Activated T-cell treated with anti-CD3 and anti-CD28 coated beads, Interleukin-2, amount 50 U/mL, for 72 hours (primary cell): Measurements from ENCODE around the gene RPS6KA3. TPM values are rescaled to one million over a fixed set of nuclear protein-coding genes. Genes with fewer than 3 reads are reported as not detected.

Experiments used
- ATAC-seq, 2 donors: fragments of 150-1000 bp; cut with Tn5 transposase; replicated peaks in 1 of 2; 2 replicates each; pipeline ENCODE4 v1.10.0; 2021; ENCODE audit warnings: moderate library complexity in 2 of 2, mild to moderate bottlenecking in 1 of 2
- DNase-seq, 2 donors: peaks; one replicate each; pipeline ENCODE4 v3.0.0; 2021 to 2022; ENCODE audit warnings: mixed read lengths in 1 of 2
- H3K27ac Mint-ChIP-seq: one replicate; pipeline ENCODE4 v1.8.0; 2022; ENCODE audit warnings: mild to moderate bottlenecking, moderate library complexity, mixed read lengths
- H3K27me3 Mint-ChIP-seq: one replicate; pipeline ENCODE4 v1.8.0; 2022; ENCODE audit warnings: low read depth, mixed read lengths
- H3K36me3 Mint-ChIP-seq, 2 donors: one replicate each; pipeline ENCODE4 v1.8.0; 2022; ENCODE audit warnings: mixed read lengths in 2 of 2, mild to moderate bottlenecking in 1 of 2; ENCODE audit not compliant: insufficient read depth in 2 of 2
- H3K4me1 Mint-ChIP-seq: one replicate; pipeline ENCODE4 v1.8.0; 2022; ENCODE audit warnings: low read depth, mixed read lengths
- H3K4me3 Mint-ChIP-seq, 2 donors: one replicate each; pipeline ENCODE4 v1.8.0; 2022; ENCODE audit warnings: mild to moderate bottlenecking in 2 of 2, mixed read lengths in 2 of 2, moderate library complexity in 2 of 2
- H3K9me3 Mint-ChIP-seq, 2 donors: one replicate each; pipeline ENCODE4 v1.8.0; 2022; ENCODE audit warnings: mixed read lengths in 2 of 2
- total RNA-seq, 2 donors: library from RNA; stranded (reverse); gene quantifications; one replicate each; pipeline ENCODE4 v1.2.3, GENCODE V29; 2022

RPS6KA3 gene
- total RNA-seq, 2 donors from 2014 or later: 49.4 to 54.4 TPM

GRCh38 chrX:20124964-20125363 lies 141.7 kb downstream of the RPS6KA3 start:
- no peak for ATAC-seq
- no peaks in the 10 kb centered on the region for H3K9me3 Mint-ChIP-seq
- DNase-seq: no peak
- no peaks in the 10 kb centered on the region for H3K27me3 Mint-ChIP-seq
- peaks cover 0 to 10% of the 10 kb centered on the region in 2 donors for H3K36me3 Mint-ChIP-seq
- no peak overlapping the region for H3K4me3 Mint-ChIP-seq
- no peaks in the 10 kb centered on the region for H3K4me1 Mint-ChIP-seq
- no peak overlapping the region for H3K27ac Mint-ChIP-seq

DNA sequence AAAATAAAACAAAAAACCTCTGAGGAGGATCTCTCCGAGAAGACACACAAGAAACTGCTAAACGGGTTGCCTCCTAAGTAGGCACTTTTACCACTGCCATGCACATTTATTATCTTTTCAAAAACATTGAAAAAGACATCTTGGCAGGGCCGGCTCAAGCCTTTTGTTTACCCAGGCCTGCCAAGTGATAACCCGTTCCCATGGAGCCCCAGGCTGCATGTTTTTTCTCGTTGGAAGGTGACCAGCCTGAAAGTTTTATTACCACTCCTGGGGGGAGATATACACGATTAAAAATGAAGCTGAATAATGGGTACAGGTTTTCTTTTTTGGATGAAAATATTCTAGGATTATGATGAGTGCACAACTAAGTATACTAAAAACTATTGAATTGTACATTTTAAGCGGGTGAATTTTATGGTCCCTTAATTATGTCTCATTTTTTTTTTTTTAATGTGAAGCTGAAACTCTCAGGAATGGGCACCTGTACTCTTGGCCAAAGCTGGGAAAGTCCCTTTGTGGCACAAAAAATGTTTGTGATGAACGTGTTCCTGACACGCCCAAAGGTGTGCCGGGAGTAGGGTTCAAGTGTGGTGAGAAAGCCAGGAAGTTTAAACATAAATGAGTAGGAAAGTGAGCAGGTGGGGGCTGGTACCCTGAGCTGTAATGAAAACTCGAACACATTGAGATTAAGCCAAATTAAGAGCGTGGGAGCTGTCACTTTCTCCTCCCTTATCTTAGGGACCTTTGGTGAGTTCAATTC lies 148.5 kb downstream of the RPS6KA3 start:
- no peak overlapping the region for H3K4me3 Mint-ChIP-seq
- no peak for DNase-seq
- H3K27me3 Mint-ChIP-seq: peaks cover 27% of the 10 kb centered on the region

DNA sequence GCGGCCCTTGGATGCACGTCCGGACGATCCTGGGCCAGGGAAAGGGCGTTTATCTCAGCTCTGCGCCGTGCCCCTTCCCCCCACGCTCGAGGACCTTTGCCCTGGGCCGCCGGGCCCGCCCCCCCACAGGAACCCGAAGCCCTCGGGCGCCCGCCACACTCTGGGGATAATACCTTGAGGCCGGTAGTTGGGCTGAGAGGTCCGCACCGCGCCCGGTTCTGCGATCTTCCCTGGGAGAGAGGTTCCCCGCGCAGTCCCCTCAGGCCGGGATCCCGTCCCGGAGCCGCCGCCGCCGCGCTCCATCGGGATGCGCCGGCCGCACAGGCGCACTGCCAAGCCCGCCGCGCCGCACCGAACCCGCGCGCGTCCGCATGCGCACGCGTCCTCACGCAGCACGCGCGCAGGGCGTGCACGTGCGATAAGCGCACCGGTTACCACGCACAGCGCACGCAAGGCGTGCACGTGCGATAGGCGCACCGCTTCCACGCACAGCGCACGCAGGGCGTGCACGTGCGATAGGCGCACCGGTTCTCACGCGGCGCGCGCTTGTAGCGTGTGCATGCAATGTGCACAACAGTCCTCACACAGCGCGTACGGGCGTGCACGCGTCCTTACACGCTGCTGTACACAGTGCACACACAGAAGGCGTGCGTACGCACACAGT lies 150.0 kb downstream of the RPS6KA3 start, which contains the start of gene MAP7D2:
MAP7D2 (minus strand) TSS at position 331 of the 664 bp plus-strand sequence; CDS start at position 303, 28 bp downstream.
- peaks cover 27% of the 10 kb centered on the region for H3K27me3 Mint-ChIP-seq
- H3K27ac Mint-ChIP-seq: no peak within 1 kb of the TSS
- H3K9me3 Mint-ChIP-seq: no peaks in the 10 kb centered on the region
- DNase-seq (no peak), ATAC-seq (peak; percentile 30 to 40)
- peaks cover 0 to 2% of the 10 kb centered on the region in 2 donors for H3K36me3 Mint-ChIP-seq
- H3K4me1 Mint-ChIP-seq: peaks cover 19% of the 10 kb centered on the region
- peak within 1 kb of the TSS; percentile 54 to 66 for H3K4me3 Mint-ChIP-seq

More for the DNA sequence above, 148.5 kb downstream of the RPS6KA3 start:
- Mint-ChIP-seq H3K27ac (no peak overlapping the region), H3K9me3 (no peaks in the 10 kb centered on the region), H3K4me1 (peaks cover 19% of the 10 kb centered on the region), H3K36me3 (peaks cover 0 to 2% of the 10 kb centered on the region in 2 donors)
- ATAC-seq: no peak

- DNase-seq: no peak
- Mint-ChIP-seq H3K27ac (no peak overlapping the region), H3K4me1 (peaks cover 19% of the 10 kb centered on the region), H3K36me3 (peaks cover 0 to 2% of the 10 kb centered on the region in 2 donors), H3K9me3 (no peaks in the 10 kb centered on the region), H3K27me3 (peaks cover 27% of the 10 kb centered on the region), H3K4me3 (peak overlapping the region; percentile 54 to 66)
- peak; percentile 15 to 35 for ATAC-seq
Measured at GRCh38 chrX:20116087-20116576, 150.6 kb downstream of the RPS6KA3 start.

- no peaks in the 10 kb centered on the region for H3K9me3 Mint-ChIP-seq
Measured at GRCh38 chrX:20112022-20112774, 154.5 kb downstream of the RPS6KA3 start.

DNA sequence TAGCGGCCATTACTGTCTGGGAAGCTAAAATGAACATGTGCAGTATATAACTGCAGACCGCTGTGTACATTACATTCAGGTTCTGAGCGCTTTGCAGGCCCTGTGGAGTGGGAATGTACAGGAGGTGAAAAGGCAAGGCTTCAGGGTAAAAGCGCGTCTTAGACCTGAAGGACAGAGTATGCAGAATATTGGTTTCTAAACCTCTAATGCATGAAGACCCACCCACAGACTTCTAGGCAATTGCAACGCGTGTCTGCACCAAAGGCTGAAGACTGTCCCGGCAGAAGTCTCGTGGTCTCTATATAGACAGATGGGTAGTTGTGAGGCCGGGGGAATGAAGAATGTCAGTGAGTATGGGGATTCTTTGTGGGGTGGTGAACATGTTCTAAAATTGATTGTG lies 155.4 kb downstream of the RPS6KA3 start:
- H3K9me3 Mint-ChIP-seq: no peaks in the 10 kb centered on the region
- H3K4me3 Mint-ChIP-seq: no peak overlapping the region
- DNase-seq: no peak
- H3K4me1 Mint-ChIP-seq: peaks cover 14% of the 10 kb centered on the region
- no peak for ATAC-seq
- H3K27ac Mint-ChIP-seq: no peak overlapping the region
- H3K36me3 Mint-ChIP-seq: no peaks in the 10 kb centered on the region
- peaks cover 21% of the 10 kb centered on the region for H3K27me3 Mint-ChIP-seq

More at GRCh38 chrX:20112022-20112774, 154.5 kb downstream of the RPS6KA3 start:
- H3K4me3 Mint-ChIP-seq: no peak overlapping the region
- H3K36me3 Mint-ChIP-seq: peaks cover 0 to under 1% of the 10 kb centered on the region in 2 donors
- H3K4me1 Mint-ChIP-seq: peaks cover 14% of the 10 kb centered on the region
- H3K27me3 Mint-ChIP-seq: peaks cover 25% of the 10 kb centered on the region
- H3K27ac Mint-ChIP-seq: no peak overlapping the region
- DNase-seq: no peak
- ATAC-seq: no peak

DNA sequence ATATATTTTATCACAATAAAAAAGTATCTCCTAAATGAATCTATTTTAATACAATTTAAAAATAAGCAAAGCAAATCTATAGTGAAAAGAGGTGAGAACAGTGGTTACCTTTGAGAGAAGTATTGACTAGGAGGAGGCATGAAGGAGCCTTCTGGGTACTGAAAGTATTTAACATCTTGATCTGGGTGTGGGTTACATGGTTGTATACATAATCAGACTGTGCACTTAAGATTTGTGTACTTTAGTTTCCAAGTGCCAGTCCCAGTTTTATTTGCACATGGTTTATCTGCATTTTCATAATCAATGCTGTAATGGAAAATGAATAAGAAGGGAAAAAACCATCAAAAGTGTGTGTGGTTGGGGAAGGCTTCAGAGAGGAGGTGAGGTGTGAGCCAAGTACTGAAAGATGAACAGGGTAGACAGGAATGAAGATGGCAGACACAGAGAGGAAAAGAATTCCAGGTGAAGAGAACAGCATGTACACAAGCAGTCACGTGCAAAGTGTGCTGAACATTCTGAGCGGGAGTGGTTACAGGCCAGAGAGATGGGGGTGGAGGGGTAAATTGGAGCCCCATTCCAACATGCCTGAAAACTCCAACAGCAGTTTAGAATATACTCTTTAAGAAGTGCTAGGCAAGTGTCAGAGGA lies 164.7 kb downstream of the RPS6KA3 start:
- DNase-seq (no peak), ATAC-seq (no peak)
- Mint-ChIP-seq H3K27me3 (no peaks in the 10 kb centered on the region), H3K9me3 (no peaks in the 10 kb centered on the region), H3K4me1 (peaks cover 18% of the 10 kb centered on the region), H3K4me3 (no peak overlapping the region), H3K27ac (no peak overlapping the region), H3K36me3 (no peaks in the 10 kb centered on the region)

Other genes starting within 250 kb of the RPS6KA3 start
- under 1 TPM; 0.12 to 0.96 TPM for gene MAP7D2, start 150.0 kb downstream of the RPS6KA3 start, total RNA-seq
- gene EIF1AX, start 125.1 kb downstream of the RPS6KA3 start, total RNA-seq: 100 to 1,000 TPM in 1 of 2 donors, 10 to 100 TPM in 1; 66.1 to 117 TPM